Heart left ventricle (tissue), 13 donors: ENCODE measurements around the gene HS3ST3B1.

Experiments used
- POLR2A ChIP-seq, 2 donors: fragments of 450-650 bp; IDR thresholded peaks; one replicate each; pipeline ENCODE4 v1.6.1; 2017; ENCODE audit warnings: antibody characterized with exemption in 2 of 2, mild to moderate bottlenecking in 2 of 2, moderate library complexity in 2 of 2
- TF ChIP-seq, protein P1 (sequence below), 12 donors: fragments of 200-600 bp; sonication (generic) in 4 of 12; IDR thresholded peaks; one replicate each; pipeline versions ENCODE4 v1.5.0 to v1.8.0; 2018 to 2022; ENCODE audit warnings: antibody characterized with exemption in 12 of 12, mild to moderate bottlenecking in 5 of 12
- donor health status: ischemic (EF 13 %, LVEDD 7.1; RV severe dilation, severe dysfunction).
- donor health status: DM: no; HTN: yes; CAD: no.
- donor health status: DM: no; HTN: no; CAD: no.
- donor health status: ischemic (EF 25% LVEDD 6.9; RV normal size, moderate dysfunction).
- donor health status: ischemic (EF 25% LVEDD 5.7; RV mildly dilated, moderate dysfunction).
- donor health status: ischemic (EF 35%, LVEDD 5.7; RV mildly dilated, moderate dysfunction).
- donor health status: nonischemic (EF 11% LVEDD 7.7; RV severe dilation, severe dysfunction).
- donor health status: DM: yes; HTN: yes; CAD: no.
- donor health status: PGD.
- donor health status: ischemic (EF 29% LVEDD 5.4; RV normal size, mild dysfunction).
- donor health status: nonischemic (EF 23%, LVEDD 6.1; RV moderate dilation, normal function).

DNA sequence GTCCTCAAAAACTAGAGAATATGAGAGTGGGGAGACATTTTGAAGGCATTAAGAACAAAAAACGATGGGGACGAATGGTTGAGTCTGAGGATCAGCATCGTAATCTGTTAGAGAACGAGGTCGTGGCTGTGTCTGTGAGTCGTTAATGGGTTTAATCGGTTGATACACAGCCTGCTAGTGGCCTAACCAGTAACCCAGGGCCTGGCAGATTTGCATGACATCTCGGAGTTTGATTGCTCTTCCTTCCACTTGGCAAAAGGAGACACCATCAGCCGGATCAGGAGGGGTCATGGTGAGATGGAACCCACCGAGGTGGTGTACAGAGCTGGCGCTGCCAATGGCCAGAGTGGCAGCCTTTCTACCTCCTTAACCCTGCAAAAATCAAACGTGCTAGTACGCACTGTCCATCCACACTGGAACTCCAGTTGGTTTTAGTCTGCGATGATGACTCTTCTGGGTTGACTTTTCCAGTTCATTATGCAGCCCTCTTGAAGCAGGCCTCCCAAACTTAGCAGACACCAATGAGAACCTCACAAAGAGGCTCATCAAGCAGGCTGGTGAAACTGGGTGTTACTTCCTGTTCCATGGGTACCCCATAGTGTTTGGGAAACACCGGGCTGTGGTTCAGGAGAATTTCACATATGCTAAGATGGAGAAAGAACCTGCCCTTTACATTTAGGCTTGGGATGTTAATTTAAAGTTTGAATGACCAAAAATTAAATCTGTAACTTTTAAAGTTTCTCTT, 4.1 kb downstream of the HS3ST3B1 start:
- TF ChIP-seq, protein P1, sequence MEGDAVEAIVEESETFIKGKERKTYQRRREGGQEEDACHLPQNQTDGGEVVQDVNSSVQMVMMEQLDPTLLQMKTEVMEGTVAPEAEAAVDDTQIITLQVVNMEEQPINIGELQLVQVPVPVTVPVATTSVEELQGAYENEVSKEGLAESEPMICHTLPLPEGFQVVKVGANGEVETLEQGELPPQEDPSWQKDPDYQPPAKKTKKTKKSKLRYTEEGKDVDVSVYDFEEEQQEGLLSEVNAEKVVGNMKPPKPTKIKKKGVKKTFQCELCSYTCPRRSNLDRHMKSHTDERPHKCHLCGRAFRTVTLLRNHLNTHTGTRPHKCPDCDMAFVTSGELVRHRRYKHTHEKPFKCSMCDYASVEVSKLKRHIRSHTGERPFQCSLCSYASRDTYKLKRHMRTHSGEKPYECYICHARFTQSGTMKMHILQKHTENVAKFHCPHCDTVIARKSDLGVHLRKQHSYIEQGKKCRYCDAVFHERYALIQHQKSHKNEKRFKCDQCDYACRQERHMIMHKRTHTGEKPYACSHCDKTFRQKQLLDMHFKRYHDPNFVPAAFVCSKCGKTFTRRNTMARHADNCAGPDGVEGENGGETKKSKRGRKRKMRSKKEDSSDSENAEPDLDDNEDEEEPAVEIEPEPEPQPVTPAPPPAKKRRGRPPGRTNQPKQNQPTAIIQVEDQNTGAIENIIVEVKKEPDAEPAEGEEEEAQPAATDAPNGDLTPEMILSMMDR (IDR thresholded peaks at IDR 0.05) = no peak
- no peak for TF ChIP-seq POLR2A (IDR thresholded peaks at IDR 0.05)
